Measurements from ENCODE around the gene CRISP3.
"Not testable (repeated sequence)": the region's sequence is repeated elsewhere in the genome, so short reads cannot be mapped to it uniquely, and the experiment has no call there.

CRISP3 gene

DNA sequence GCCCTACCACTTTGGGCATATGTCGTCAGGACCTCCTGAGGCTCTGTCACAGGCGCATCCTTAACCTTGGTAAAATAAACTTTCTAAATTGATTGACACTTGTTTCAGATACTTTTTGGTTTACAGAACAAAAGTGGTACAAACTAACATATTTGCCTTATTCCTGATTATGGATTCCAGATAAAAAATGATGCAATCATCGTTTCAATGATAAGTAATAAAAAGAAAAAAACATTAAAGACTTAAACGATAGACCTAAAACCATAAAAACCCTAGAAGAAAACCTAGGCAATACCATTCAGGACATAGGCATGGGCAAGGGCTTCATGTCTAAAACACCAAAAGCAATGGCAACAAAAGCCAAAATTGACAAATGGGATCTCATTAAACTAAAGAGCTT, 20.3 kb downstream of the CRISP3 start:
- H3K4me1 Mint-ChIP-seq, H3K36me3 Mint-ChIP-seq, H3K4me3 Mint-ChIP-seq, H3K27ac Mint-ChIP-seq, H3K27me3 Mint-ChIP-seq: not testable (repeated sequence)
- H3K9me3 Mint-ChIP-seq: peaks cover 20% of the 10 kb centered on the region

DNA sequence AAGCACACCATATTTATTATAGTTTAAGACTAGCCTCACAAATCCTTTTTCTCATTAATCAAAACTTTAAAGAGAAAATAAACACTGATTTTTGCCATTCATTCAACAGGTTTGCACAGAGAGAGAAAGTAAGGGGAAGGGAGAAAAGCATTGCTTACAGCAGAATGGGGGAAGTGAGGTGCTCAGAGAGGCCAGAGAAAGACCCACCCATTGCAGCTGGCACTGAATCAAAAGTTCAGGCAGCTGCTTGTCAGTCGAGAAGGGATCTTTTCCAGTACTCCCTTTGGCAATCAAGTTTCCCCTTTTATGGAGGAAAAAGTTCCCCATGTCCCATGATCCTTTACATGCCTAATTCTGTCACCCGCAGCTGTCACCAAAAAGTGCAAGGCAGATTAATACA, 22.9 kb downstream of the CRISP3 start:
- no peaks in the 10 kb centered on the region for H3K27me3 Mint-ChIP-seq
- H3K9me3 Mint-ChIP-seq: peaks cover 17% of the 10 kb centered on the region
- no peaks in the 10 kb centered on the region for H3K36me3 Mint-ChIP-seq
- H3K27ac Mint-ChIP-seq: no peak overlapping the region
- H3K4me3 Mint-ChIP-seq: no peak overlapping the region
- no peaks in the 10 kb centered on the region for H3K4me1 Mint-ChIP-seq

DNA sequence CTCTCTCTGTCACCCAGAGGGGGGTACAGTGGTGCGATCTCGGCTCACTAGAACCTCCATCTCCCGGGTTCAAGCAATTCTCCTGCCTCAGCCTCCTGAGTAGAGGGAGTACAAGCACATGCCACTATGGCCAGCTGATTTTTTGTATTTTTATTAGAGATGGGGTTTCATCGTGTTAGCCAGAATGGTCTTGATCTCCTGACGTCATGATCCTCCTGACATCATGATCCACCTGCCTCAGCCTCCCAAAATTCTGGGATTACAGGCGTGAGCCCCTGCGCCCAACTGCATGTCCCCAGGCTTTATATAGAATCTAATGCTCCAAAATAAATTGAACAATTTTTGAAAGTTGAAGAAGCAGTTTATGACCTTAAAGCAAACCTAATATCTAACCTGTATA, 23.8 kb downstream of the CRISP3 start:
- H3K4me1 Mint-ChIP-seq: no peaks in the 10 kb centered on the region
- H3K4me3 Mint-ChIP-seq: no peak overlapping the region
- H3K27me3 Mint-ChIP-seq: no peaks in the 10 kb centered on the region
- H3K27ac Mint-ChIP-seq: no peak overlapping the region
- H3K9me3 Mint-ChIP-seq: peaks cover 12% of the 10 kb centered on the region
- no peaks in the 10 kb centered on the region for H3K36me3 Mint-ChIP-seq

DNA sequence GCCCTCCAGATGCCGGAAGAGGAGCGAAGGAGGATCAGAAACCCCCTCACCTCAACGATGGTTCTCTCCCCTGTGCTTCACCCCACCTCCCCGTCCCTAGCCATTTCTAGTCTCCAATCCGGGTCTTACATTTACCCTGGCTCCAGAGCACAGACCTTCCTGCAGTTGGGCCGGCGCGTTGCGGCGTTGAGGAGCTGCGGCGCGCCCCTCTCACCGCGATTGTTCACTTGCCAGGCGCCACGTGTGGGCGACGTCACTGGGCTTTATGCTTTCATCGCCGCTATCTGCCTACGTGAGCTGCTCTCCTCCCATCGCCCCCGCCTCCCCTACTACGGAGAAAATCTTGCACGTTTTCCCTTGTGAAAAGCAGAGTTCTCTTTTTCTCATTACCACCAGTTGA, 30.8 kb downstream of the CRISP3 start, which contains the start of gene CRISP2:
TSS of gene CRISP2 (minus strand) at position 198 of the 400 bp plus-strand sequence. CDS start 4,347 bp downstream, outside the sequence.
- Mint-ChIP-seq H3K9me3 (peaks cover 16% of the 10 kb centered on the region), H3K27ac (no peak within 1 kb of the TSS), H3K4me3 (no peak within 1 kb of the TSS), H3K4me1 (no peaks in the 10 kb centered on the region), H3K36me3 (no peaks in the 10 kb centered on the region), H3K27me3 (no peaks in the 10 kb centered on the region)

DNA sequence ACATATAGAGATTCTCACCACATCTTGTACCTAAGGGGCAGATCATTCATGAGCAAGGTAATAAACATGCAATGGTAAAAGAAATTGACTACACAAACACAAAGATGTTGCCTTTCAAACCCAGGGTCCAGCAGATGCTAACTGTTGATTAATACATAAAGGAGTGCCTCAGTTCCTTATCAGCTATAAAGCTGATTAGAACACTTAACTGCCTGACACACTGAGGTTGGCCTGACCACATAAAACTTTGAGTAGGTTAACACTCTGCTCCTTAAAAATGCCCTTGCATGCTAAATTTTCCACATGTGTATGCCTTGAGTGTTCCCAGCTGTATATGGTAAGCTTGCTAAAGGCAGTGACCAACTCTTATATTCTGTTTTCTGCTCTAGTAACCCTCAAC, 45.7 kb downstream of the CRISP3 start:
- Mint-ChIP-seq H3K9me3 (peaks cover 8% of the 10 kb centered on the region), H3K4me1 (no peaks in the 10 kb centered on the region), H3K27me3 (no peaks in the 10 kb centered on the region), H3K27ac (no peak overlapping the region), H3K4me3 (no peak overlapping the region), H3K36me3 (no peaks in the 10 kb centered on the region)

DNA sequence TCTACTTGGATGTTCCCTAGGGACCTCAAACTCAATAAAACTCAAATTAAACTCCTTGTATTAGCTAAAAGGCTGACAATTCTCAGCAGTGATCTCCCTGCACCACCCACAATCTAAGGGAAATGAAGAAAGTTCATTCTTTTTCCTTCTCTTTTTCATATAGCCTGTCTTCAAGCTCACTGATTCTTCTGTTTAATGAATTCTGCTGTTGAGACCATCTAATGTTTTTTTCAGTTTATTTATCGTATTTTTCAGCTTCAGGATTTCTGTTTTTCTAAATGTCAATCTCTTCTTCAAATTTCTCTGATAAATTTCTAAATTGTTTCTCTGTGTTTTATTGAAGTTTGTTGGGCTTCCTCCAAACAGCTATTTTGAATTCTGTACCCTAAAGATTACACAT, 50.7 kb downstream of the CRISP3 start:
- no peak overlapping the region for H3K27ac Mint-ChIP-seq
- no peak overlapping the region for H3K4me3 Mint-ChIP-seq
- H3K4me1 Mint-ChIP-seq: no peaks in the 10 kb centered on the region
- peaks cover 4% of the 10 kb centered on the region for H3K9me3 Mint-ChIP-seq
- no peaks in the 10 kb centered on the region for H3K36me3 Mint-ChIP-seq
- H3K27me3 Mint-ChIP-seq: no peaks in the 10 kb centered on the region

DNA sequence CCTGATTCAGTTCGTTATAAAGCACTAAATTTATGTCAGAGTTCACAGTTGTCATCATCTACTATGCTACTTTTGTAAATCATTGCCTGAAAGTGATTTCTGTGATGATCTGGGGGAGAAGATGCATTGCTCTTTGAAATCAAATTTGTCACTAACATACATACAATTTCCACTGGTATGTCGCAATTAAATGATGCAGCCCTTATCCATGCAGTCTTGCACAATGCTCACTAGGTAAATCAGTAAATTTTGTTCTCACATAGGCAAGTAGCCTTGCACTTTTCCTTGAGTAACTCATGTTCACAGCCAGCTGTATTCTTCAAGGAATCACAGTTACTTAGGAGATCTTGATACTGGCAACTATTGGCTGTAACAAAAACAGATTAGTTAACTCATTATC, 51.7 kb downstream of the CRISP3 start:
- Mint-ChIP-seq H3K27ac (no peak overlapping the region), H3K4me3 (no peak overlapping the region), H3K36me3 (no peaks in the 10 kb centered on the region), H3K27me3 (no peaks in the 10 kb centered on the region), H3K4me1 (no peaks in the 10 kb centered on the region), H3K9me3 (peaks cover 4% of the 10 kb centered on the region)

Data from activated naive CD4-positive, alpha-beta T cell treated with anti-CD3 and anti-CD28 coated beads, Interleukin-2, amount 50 U/mL, for 24 hours (primary cell).